Panc1 (cell line): Measurements from ENCODE around the gene KMT2B. TPM values are rescaled to one million over a fixed set of nuclear protein-coding genes. Genes with fewer than 3 reads are reported as not detected.

Experiments
- ATAC-seq: fragments of 200-7000 bp; cut with Tn5 transposase; 2 replicates; pipeline ENCODE4 v1.9.1; 2020; ENCODE audit warnings: mild to moderate bottlenecking, moderate library complexity
- BruUV-seq: library from RNA; stranded (reverse); fragments of 400-500 nt; replicated peaks from 2 replicates; lab custom pipeline; 2021; lab: Mats Ljungman, UMichigan
- CTCF ChIA-PET: fragments of 300-600 bp; sonication (Branson Sonifier 250); formaldehyde crosslinking; loops from one replicate; lab custom pipeline; 2022; ENCODE audit warnings: antibody characterized with exemption; lab: Charles Lee
- POLR2A ChIA-PET: fragments of 300-600 bp; sonication (Branson Sonifier 250); formaldehyde crosslinking; loops from one replicate; lab custom pipeline; 2022; ENCODE audit warnings: antibody characterized with exemption; lab: Charles Lee
- DNase-seq: peaks from one replicate; pipeline ENCODE4 v3.0.0-alpha.2; 2010; ENCODE audit warnings: low read depth, low spot score
- H3K27ac ChIP-seq: 2 replicates; pipeline ENCODE4 v1.5.1; 2011; ENCODE audit warnings: mild to moderate bottlenecking, low read length, inconsistent platforms
- H3K27me3 ChIP-seq: fragments of 200-500 bp; sonication (Bioruptor generic); 2 replicates; pipeline ENCODE4 v1.6.0; 2014; ENCODE audit warnings: low read length, inconsistent platforms; ENCODE audit not compliant: control insufficient read depth, insufficient read depth
- H3K36me3 ChIP-seq: fragments of 200-500 bp; sonication (Bioruptor generic); 2 replicates; pipeline ENCODE4 v1.5.1; 2014; ENCODE audit warnings: inconsistent platforms, mild to moderate bottlenecking, low read length, moderate library complexity; ENCODE audit not compliant: control insufficient read depth, insufficient read depth
- H3K4me1 ChIP-seq: 2 replicates; pipeline ENCODE4 v1.5.1; 2011; ENCODE audit warnings: inconsistent platforms, mild to moderate bottlenecking, low read length, moderate library complexity; ENCODE audit not compliant: control insufficient read depth, insufficient read depth
- H3K4me3 ChIP-seq, 2 experiments: 2 replicates each; pipeline ENCODE4 v1.5.1; 2011 to 2012; ENCODE audit warnings: low read depth in 2 of 2, low read length in 2 of 2, mild to moderate bottlenecking in 2 of 2, inconsistent platforms in 1 of 2, moderate library complexity in 1 of 2
- H3K9me3 ChIP-seq: fragments of 200-500 bp; sonication (Bioruptor generic); 2 replicates; pipeline ENCODE4 v1.5.1; 2014; ENCODE audit warnings: low read depth, mild to moderate bottlenecking, inconsistent platforms, low read length, moderate library complexity; ENCODE audit not compliant: control insufficient read depth, insufficient read depth
- POLR2AphosphoS5 ChIP-seq: IDR thresholded peaks from 2 replicates; pipeline ENCODE4 v1.6.1; 2012; ENCODE audit warnings: mild to moderate bottlenecking, low read depth, low read length, moderate library complexity
- SIN3A ChIP-seq: IDR thresholded peaks from 2 replicates; pipeline ENCODE4 v1.6.1; 2012; ENCODE audit warnings: low read depth, mild to moderate bottlenecking, low read length, moderate library complexity, borderline replicate concordance; ENCODE audit not compliant: insufficient read depth
- TCF7L2 ChIP-seq: IDR thresholded peaks from 2 replicates; pipeline ENCODE4 v1.6.1; 2011; ENCODE audit warnings: mild to moderate bottlenecking, low read depth, low read length, inconsistent platforms
- in situ Hi-C: cut with HindIII; loops from 2 replicates; pipeline ENCODE4 v1.10.0; 2016; ENCODE audit warnings: low sequenced_read_pairs, low pct_unique_long_range_greater_than_20kb
- intact Hi-C: fragments of 100-400 bp; cut with micrococcal nuclease; formaldehyde crosslinking; loops from one replicate; pipeline ENCODE4 v1.10.0; 2022; ENCODE audit not compliant: unreplicated experiment
- total RNA-seq: library from RNA; stranded (reverse); gene quantifications from one replicate; pipeline ENCODE4 v1.2.1, GENCODE V29; 2021; ENCODE audit not compliant: unreplicated experiment
- TF ChIP-seq, protein P1 (sequence below), 2 experiments: IDR thresholded peaks; 2 replicates each; pipeline ENCODE4 v1.6.1; 2011 to 2012; ENCODE audit warnings: low read depth in 2 of 2, control low read depth in 1 of 2, low read length in 1 of 2, mild to moderate bottlenecking in 1 of 2, moderate library complexity in 1 of 2; ENCODE audit not compliant: insufficient read depth in 1 of 2
- TF ChIP-seq, protein P2 (sequence below): fragments of 450-650 bp; IDR thresholded peaks from 2 replicates; pipeline ENCODE4 v1.5.1; 2017; ENCODE audit warnings: mild to moderate bottlenecking

The KMT2B gene
- total RNA-seq, 1 experiment from 2014 or later, result 68.8 TPM

DNA sequence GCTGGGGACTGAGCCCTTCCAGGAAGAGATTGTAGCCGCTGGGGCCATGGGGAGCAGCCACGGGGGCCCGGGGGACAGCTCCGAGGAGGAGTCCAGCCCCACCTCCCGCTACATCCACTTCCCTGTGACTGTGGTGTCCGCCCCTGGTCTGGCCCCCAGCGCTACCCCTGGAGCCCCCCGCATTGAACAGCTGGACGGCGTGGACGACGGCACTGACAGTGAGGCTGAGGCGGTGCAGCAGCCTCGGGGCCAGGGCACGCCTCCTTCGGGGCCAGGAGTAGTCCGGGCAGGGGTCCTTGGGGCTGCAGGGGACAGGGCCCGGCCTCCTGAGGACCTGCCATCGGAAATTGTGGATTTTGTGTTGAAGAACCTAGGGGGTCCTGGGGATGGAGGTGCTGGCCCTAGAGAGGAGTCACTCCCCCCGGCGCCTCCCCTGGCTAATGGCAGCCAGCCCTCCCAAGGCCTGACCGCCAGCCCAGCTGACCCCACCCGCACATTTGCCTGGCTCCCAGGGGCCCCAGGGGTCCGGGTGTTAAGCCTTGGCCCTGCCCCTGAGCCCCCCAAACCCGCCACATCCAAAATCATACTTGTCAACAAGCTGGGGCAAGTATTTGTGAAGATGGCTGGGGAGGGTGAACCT lies 14.9 kb downstream of the KMT2B start:
- Histone ChIP-seq H3K27me3 (no peaks in the 10 kb centered on the region), H3K4me1 (no peaks in the 10 kb centered on the region), H3K9me3 (no peaks in the 10 kb centered on the region), H3K4me3 (no peak overlapping the region), H3K27ac (no peak overlapping the region), H3K36me3 (peaks cover 11% of the 10 kb centered on the region)
- DNase-seq (no peak), ATAC-seq (no peak)
- ChIA-PET POLR2A (no interaction called here), CTCF (interaction anchor here (0.6 kb wide), 1 partner anchor 321 kb away, joined by 4 read pairs; no protein-coding TSS in a partner anchor)
- intact Hi-C loops (no loop called here), in situ Hi-C loops (no loop called here)
- BruUV-seq, result no TSS peak
- TF ChIP-seq TCF7L2, result no peak

DNA sequence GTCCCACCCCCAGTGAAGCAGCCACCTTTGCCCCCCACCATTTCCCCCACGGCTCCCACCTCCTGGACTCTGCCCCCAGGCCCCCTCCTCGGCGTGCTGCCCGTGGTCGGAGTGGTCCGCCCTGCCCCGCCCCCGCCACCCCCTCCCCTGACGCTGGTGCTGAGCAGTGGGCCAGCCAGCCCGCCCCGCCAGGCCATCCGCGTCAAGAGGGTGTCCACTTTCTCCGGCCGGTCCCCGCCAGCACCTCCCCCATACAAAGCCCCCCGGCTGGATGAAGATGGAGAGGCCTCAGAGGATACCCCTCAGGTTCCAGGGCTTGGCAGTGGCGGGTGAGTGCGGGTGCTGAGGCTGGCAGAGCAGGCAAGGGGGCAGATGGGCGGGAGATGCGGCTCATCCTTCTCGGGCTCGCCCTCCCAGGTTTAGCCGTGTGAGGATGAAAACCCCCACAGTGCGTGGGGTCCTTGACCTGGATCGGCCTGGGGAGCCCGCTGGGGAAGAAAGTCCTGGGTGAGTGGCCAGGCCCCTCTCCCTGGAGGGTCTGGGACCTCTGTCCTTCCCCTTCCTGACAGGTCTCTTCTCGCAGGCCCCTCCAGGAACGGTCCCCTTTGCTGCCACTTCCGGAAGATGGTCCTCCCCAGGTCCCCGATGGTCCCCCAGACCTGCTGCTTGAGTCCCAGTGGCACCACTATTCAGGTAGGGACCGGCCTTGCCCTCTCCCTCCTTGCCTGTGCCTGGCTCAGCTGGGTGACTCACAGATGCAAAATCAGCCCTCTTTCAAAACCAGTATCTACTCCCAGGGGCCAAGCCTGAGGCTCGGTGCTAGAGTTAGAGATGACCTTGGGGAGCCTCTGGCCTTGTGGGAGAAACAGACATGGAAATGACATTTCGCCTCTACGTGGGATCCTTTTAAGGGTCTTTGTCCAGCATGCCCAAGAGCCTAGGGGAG lies 15.7 kb downstream of the KMT2B start:
- Histone ChIP-seq H3K27ac (no peak overlapping the region), H3K27me3 (no peaks in the 10 kb centered on the region), H3K9me3 (no peaks in the 10 kb centered on the region), H3K4me3 (no peak overlapping the region), H3K4me1 (no peaks in the 10 kb centered on the region), H3K36me3 (peaks cover 13% of the 10 kb centered on the region)
- TF ChIP-seq SIN3A, result no peak
- TF ChIP-seq, protein P1, sequence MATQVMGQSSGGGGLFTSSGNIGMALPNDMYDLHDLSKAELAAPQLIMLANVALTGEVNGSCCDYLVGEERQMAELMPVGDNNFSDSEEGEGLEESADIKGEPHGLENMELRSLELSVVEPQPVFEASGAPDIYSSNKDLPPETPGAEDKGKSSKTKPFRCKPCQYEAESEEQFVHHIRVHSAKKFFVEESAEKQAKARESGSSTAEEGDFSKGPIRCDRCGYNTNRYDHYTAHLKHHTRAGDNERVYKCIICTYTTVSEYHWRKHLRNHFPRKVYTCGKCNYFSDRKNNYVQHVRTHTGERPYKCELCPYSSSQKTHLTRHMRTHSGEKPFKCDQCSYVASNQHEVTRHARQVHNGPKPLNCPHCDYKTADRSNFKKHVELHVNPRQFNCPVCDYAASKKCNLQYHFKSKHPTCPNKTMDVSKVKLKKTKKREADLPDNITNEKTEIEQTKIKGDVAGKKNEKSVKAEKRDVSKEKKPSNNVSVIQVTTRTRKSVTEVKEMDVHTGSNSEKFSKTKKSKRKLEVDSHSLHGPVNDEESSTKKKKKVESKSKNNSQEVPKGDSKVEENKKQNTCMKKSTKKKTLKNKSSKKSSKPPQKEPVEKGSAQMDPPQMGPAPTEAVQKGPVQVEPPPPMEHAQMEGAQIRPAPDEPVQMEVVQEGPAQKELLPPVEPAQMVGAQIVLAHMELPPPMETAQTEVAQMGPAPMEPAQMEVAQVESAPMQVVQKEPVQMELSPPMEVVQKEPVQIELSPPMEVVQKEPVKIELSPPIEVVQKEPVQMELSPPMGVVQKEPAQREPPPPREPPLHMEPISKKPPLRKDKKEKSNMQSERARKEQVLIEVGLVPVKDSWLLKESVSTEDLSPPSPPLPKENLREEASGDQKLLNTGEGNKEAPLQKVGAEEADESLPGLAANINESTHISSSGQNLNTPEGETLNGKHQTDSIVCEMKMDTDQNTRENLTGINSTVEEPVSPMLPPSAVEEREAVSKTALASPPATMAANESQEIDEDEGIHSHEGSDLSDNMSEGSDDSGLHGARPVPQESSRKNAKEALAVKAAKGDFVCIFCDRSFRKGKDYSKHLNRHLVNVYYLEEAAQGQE (IDR thresholded peaks at IDR 0.05; ENCODE audit: insufficient read depth in 1 of 2, low read depth in 2 of 2, low read length in 1 of 2), result no peak
- no peak for TF ChIP-seq POLR2AphosphoS5
- TF ChIP-seq, protein P2, sequence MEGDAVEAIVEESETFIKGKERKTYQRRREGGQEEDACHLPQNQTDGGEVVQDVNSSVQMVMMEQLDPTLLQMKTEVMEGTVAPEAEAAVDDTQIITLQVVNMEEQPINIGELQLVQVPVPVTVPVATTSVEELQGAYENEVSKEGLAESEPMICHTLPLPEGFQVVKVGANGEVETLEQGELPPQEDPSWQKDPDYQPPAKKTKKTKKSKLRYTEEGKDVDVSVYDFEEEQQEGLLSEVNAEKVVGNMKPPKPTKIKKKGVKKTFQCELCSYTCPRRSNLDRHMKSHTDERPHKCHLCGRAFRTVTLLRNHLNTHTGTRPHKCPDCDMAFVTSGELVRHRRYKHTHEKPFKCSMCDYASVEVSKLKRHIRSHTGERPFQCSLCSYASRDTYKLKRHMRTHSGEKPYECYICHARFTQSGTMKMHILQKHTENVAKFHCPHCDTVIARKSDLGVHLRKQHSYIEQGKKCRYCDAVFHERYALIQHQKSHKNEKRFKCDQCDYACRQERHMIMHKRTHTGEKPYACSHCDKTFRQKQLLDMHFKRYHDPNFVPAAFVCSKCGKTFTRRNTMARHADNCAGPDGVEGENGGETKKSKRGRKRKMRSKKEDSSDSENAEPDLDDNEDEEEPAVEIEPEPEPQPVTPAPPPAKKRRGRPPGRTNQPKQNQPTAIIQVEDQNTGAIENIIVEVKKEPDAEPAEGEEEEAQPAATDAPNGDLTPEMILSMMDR, result no peak
- TF ChIP-seq TCF7L2, result no peak
- ATAC-seq (no peak), DNase-seq (no peak)
- BruUV-seq, result no TSS peak
- ChIA-PET CTCF (interaction anchor here (0.6 kb wide), 1 partner anchor 320 kb away, joined by 4 read pairs; no protein-coding TSS in a partner anchor), POLR2A (no interaction called here)
- in situ Hi-C loops (no loop called here), intact Hi-C loops (no loop called here)
